ENCODE results near the gene CLN5. TPM values are rescaled to one million over a fixed set of nuclear protein-coding genes. Genes with fewer than 3 reads are reported as not detected.
"Not testable (repeated sequence)": the region's sequence is repeated elsewhere in the genome, so short reads cannot be mapped to it uniquely, and the experiment has no call there.

Gene CLN5
- total RNA-seq, 4 donors from 2014 or later = 6.8 to 20.2 (median 11.2) TPM

GRCh38 chr13:77002590-77003190 lies 10.8 kb downstream of the CLN5 start:
- no peak for TF ChIP-seq POLR2A (IDR thresholded peaks at IDR 0.05)
- TF ChIP-seq CTCF (IDR thresholded peaks at IDR 0.05) = peak in 5 of 6 experiments; percentile 24 to 64 (median 45)
- peaks cover 0 to 66% (median 0%) of the 10 kb centered on the region in 3 donors for H3K36me3 ChIP-seq
- peaks cover 0 to 66% (median 3%) of the 10 kb centered on the region in 3 donors for H3K4me1 ChIP-seq
- WGBS, 2 donors = 43 to 55% methylated on average over 7 of the region's 7 CpGs
- no peaks in the 10 kb centered on the region for H3K9me3 ChIP-seq
- intact Hi-C loops (cut with DNase I) = no loop called here
- no peaks in the 10 kb centered on the region for H3K27me3 ChIP-seq
- peak overlapping the region in 1 of 4 donors; percentile 13 for H3K27ac ChIP-seq
- no peak for DNase-seq
- no peak overlapping the region for H3K4me3 ChIP-seq

- H3K36me3 ChIP-seq = peaks cover 0 to 82% (median 9%) of the 10 kb centered on the region in 3 donors
- 75 to 95% methylated on average over 4 of the region's 4 CpGs for WGBS, 2 donors
- peaks cover 0 to 30% (median 0%) of the 10 kb centered on the region in 3 donors for H3K4me1 ChIP-seq
- H3K4me3 ChIP-seq; DNase-seq; H3K9me3 ChIP-seq; H3K27me3 ChIP-seq; intact Hi-C loops (cut with DNase I); H3K27ac ChIP-seq: not testable (repeated sequence)
Measured at GRCh38 chr13:77008337-77008736, 16.5 kb downstream of the CLN5 start.

GRCh38 chr13:77009011-77009410 lies 17.1 kb downstream of the CLN5 start:
- intact Hi-C loops (cut with DNase I) = no loop called here
- H3K27ac ChIP-seq = no peak overlapping the region
- H3K4me3 ChIP-seq = no peak overlapping the region
- TF ChIP-seq CTCF (IDR thresholded peaks at IDR 0.05) (no peak), POLR2A (IDR thresholded peaks at IDR 0.05) (no peak)
- no peaks in the 10 kb centered on the region for H3K27me3 ChIP-seq
- no peak for DNase-seq
- WGBS, 2 donors = 73 to 83% methylated on average over 2 of the region's 2 CpGs
- no peaks in the 10 kb centered on the region for H3K9me3 ChIP-seq
- peaks cover 0 to 32% (median 0%) of the 10 kb centered on the region in 3 donors for H3K4me1 ChIP-seq
- peaks cover 0 to 82% (median 9%) of the 10 kb centered on the region in 3 donors for H3K36me3 ChIP-seq

- 96 to 98% methylated on average over 5 of the region's 5 CpGs for WGBS, 2 donors
- intact Hi-C loops (cut with DNase I); H3K27me3 ChIP-seq; H3K27ac ChIP-seq; DNase-seq; H3K4me3 ChIP-seq; H3K9me3 ChIP-seq: not testable (repeated sequence)
- Histone ChIP-seq H3K4me1 (peaks cover 0 to 39% (median 7%) of the 10 kb centered on the region in 3 donors), H3K36me3 (peaks cover 5 to 88% (median 11%) of the 10 kb centered on the region in 3 donors)
Measured at GRCh38 chr13:77009719-77010118, 17.8 kb downstream of the CLN5 start.

GRCh38 chr13:77013853-77014542 lies 22.1 kb downstream of the CLN5 start:
- Histone ChIP-seq H3K4me1 (peaks cover under 1 to 68% (median 19%) of the 10 kb centered on the region in 3 donors), H3K4me3 (no peak overlapping the region), H3K36me3 (peaks cover 5 to 99% (median 33%) of the 10 kb centered on the region in 3 donors), H3K9me3 (no peaks in the 10 kb centered on the region), H3K27ac (peak overlapping the region in 2 of 4 donors; percentile 3 to 4), H3K27me3 (no peaks in the 10 kb centered on the region)
- no peak for DNase-seq
- TF ChIP-seq POLR2A (IDR thresholded peaks at IDR 0.05) = no peak
- no peak for TF ChIP-seq CTCF (IDR thresholded peaks at IDR 0.05)
- WGBS, 2 donors = 69 to 90% methylated on average over 2 of the region's 2 CpGs
- intact Hi-C loops (cut with DNase I) = no loop called here

Measured in esophagus squamous epithelium (tissue), 5 donors.